Body of pancreas (tissue), 4 donors: ENCODE measurements around the gene TMEM221.

ENCODE experiments used
- CTCF ChIP-seq, 7 experiments: fragments of 450-650 bp in 4 of 7; fragments of 200-600 bp in 3 of 7; sonication (generic) in 3 of 7; IDR thresholded peaks; one replicate each; pipeline ENCODE4 v1.5.1; 2016 to 2019; ENCODE audit warnings: antibody characterized with exemption in 7 of 7
- POLR2A ChIP-seq, 3 donors: fragments of 450-650 bp; IDR thresholded peaks; one replicate each; pipeline ENCODE4 v1.6.1; 2016; ENCODE audit warnings: antibody characterized with exemption in 3 of 3, mild to moderate bottlenecking in 2 of 3

- TF ChIP-seq CTCF (IDR thresholded peaks at IDR 0.05) (no peak), POLR2A (IDR thresholded peaks at IDR 0.05) (no peak)
These were observed 47.3 kb upstream of the TMEM221 start for GRCh38 chr19:17495639-17496296.
